HG03039 (cell line): Measurements from ENCODE around the gene LRP3.
"Not testable (repeated sequence)": the region's sequence is repeated elsewhere in the genome, so short reads cannot be mapped to it uniquely, and the experiment has no call there.

Experiments used
- ATAC-seq: cut with Tn5 transposase; IDR thresholded peaks from one replicate; pipeline ENCODE4 v1.9.1; 2021; ENCODE audit warnings: mild to moderate bottlenecking, moderate library complexity; ENCODE audit not compliant: unreplicated experiment

Gene LRP3

GRCh38 chr19:33193865-33194362 is at the start of gene LRP3:
LRP3 (plus strand) TSS chr19:33194330; CDS start chr19:33194786, 456 bp downstream.
- no peak for ATAC-seq

- no peak for ATAC-seq
Measured at GRCh38 chr19:33146209-33146608, 47.9 kb upstream of the LRP3 start.

- ATAC-seq: no peak
Measured at GRCh38 chr19:33147538-33147937, 46.6 kb upstream of the LRP3 start.

GRCh38 chr19:33150852-33151518 is 43.1 kb upstream of the LRP3 start:
- ATAC-seq: no peak

GRCh38 chr19:33152176-33152575 is 42.0 kb upstream of the LRP3 start:
- no peak for ATAC-seq

GRCh38 chr19:33152625-33153024 is 41.5 kb upstream of the LRP3 start:
- not testable (repeated sequence) for ATAC-seq

GRCh38 chr19:33154313-33154712 is 39.8 kb upstream of the LRP3 start:
- ATAC-seq: not testable (repeated sequence)

GRCh38 chr19:33156334-33156733 is 37.8 kb upstream of the LRP3 start:
- no peak for ATAC-seq

- ATAC-seq: no peak
Measured at GRCh38 chr19:33157906-33158305, 36.2 kb upstream of the LRP3 start.

- ATAC-seq: no peak
Measured at GRCh38 chr19:33158365-33158764, 35.8 kb upstream of the LRP3 start.

- no peak for ATAC-seq
Measured at GRCh38 chr19:33159149-33159548, 35.0 kb upstream of the LRP3 start.

- no peak for ATAC-seq
Measured at GRCh38 chr19:33159893-33160292, 34.2 kb upstream of the LRP3 start.

GRCh38 chr19:33161201-33161600 is 32.9 kb upstream of the LRP3 start:
- ATAC-seq: no peak

GRCh38 chr19:33163481-33163880 is 30.6 kb upstream of the LRP3 start:
- no peak for ATAC-seq

GRCh38 chr19:33166037-33166436 is 28.1 kb upstream of the LRP3 start:
- not testable (repeated sequence) for ATAC-seq

- ATAC-seq: no peak
Measured at GRCh38 chr19:33167438-33167837, 26.7 kb upstream of the LRP3 start.

GRCh38 chr19:33168528-33168927 is 25.6 kb upstream of the LRP3 start:
- no peak for ATAC-seq

- no peak for ATAC-seq
Measured at GRCh38 chr19:33171222-33171795, 22.8 kb upstream of the LRP3 start.

GRCh38 chr19:33171916-33172359 is 22.2 kb upstream of the LRP3 start:
- ATAC-seq: no peak

GRCh38 chr19:33174186-33174585 is 19.9 kb upstream of the LRP3 start:
- ATAC-seq: no peak

GRCh38 chr19:33175156-33175782 is 18.9 kb upstream of the LRP3 start:
- no peak for ATAC-seq
